HG02571 (cell line): ENCODE results near the gene NDUFAF8.

Source experiments
- ATAC-seq: cut with Tn5 transposase; IDR thresholded peaks from one replicate; pipeline ENCODE4 v1.9.1; 2021; ENCODE audit warnings: mild to moderate bottlenecking, moderate library complexity; ENCODE audit not compliant: unreplicated experiment

NDUFAF8 gene

DNA sequence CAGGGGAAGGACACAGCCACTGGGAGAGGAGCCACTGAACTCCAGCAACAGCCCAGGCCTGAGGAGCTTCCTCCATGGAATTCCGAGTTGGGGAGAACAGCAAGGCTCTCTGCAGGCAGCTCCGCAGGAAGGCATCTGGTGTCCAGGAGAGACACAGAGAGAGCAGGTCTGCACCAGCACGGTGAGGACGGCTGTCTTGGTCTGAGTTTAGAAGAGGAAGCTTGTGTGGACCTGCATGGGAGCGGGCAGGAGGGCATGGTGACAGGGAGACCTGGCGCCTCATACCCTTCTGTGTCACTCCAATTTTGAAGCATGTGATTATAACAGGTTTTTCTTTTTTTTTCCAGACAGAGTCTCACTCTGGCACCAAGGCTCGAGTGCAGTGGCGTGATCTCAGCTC is 49.6 kb downstream of the NDUFAF8 start:
- no peak for ATAC-seq

DNA sequence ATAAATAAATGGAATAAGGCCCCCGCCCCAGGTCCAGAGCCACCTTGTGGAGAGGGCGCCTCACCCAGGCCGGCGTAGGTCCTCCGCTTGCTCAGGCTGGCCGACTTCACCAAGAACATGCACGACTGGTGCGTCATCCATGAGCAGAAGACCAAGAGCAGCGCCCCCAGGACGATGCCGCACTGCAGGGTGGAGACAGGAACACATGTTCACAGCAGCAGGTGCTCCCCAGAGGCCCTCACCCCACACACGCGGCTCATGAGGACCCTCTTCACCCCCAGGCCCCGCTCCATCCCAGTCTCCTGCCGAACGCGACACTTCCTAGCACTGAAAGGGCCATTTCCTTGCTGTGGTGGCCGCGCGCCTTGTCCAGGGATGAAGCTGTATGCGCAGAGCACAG is 50.5 kb downstream of the NDUFAF8 start:
- no peak for ATAC-seq

- no peak for ATAC-seq
Observed at GRCh38 chr17:81290230-81290629, 51.1 kb downstream of the NDUFAF8 start.
